Immature natural killer cell (primary cell): Measurements from ENCODE around the gene PLA2G6. TPM values are rescaled to one million over a fixed set of nuclear protein-coding genes. Genes with fewer than 3 reads are reported as not detected.

Experiments
- DNase-seq, 3 donors: peaks; one replicate each; pipeline ENCODE4 v3.0.0; 2022; ENCODE audit warnings: mixed read lengths in 1 of 3
- H3K27ac Mint-ChIP-seq, 6 donors: one replicate each; pipeline ENCODE4 v1.8.0; 2020; ENCODE audit warnings: mixed read lengths in 6 of 6, mild to moderate bottlenecking in 5 of 6, inconsistent platforms in 4 of 6, moderate library complexity in 3 of 6
- H3K27me3 Mint-ChIP-seq, 3 donors: one replicate each; pipeline ENCODE4 v1.8.0; 2020 to 2021; ENCODE audit warnings: low read depth in 3 of 3, mild to moderate bottlenecking in 3 of 3, mixed read lengths in 3 of 3, moderate library complexity in 3 of 3, inconsistent platforms in 1 of 3
- H3K36me3 Mint-ChIP-seq, 3 donors: one replicate each; pipeline ENCODE4 v1.8.0; 2020; ENCODE audit warnings: mixed read lengths in 3 of 3, inconsistent platforms in 2 of 3, mild to moderate bottlenecking in 2 of 3
- H3K4me1 Mint-ChIP-seq, 2 donors: one replicate each; pipeline ENCODE4 v1.8.0; 2020; ENCODE audit warnings: inconsistent platforms in 2 of 2, mild to moderate bottlenecking in 2 of 2, mixed read lengths in 2 of 2, moderate library complexity in 1 of 2
- H3K4me3 Mint-ChIP-seq, 5 donors: one replicate each; pipeline ENCODE4 v1.8.0; 2020; ENCODE audit warnings: mild to moderate bottlenecking in 5 of 5, mixed read lengths in 5 of 5, inconsistent platforms in 3 of 5, moderate library complexity in 3 of 5
- H3K9me3 Mint-ChIP-seq, 6 donors: one replicate each; pipeline ENCODE4 v1.8.0; 2020; ENCODE audit warnings: mild to moderate bottlenecking in 6 of 6, mixed read lengths in 6 of 6, inconsistent platforms in 4 of 6, moderate library complexity in 3 of 6
- polyA plus RNA-seq, 3 donors: library from polyadenylated mRNA; unstranded; fragments of 300-500 nt; fragmentation: Illumina TruSeq; gene quantifications; one replicate each; pipeline ENCODE4 v1.2.3, GENCODE V29; 2021

Gene PLA2G6
- polyA plus RNA-seq, 3 donors from 2014 or later: 3.3 to 11.4 (median 4.2) TPM

- Mint-ChIP-seq H3K36me3 (peaks cover 10 to 34% (median 19%) of the 10 kb centered on the region in 3 donors), H3K4me1 (peaks cover 5 to 7% of the 10 kb centered on the region in 2 donors), H3K4me3 (no peak overlapping the region), H3K27me3 (no peaks in the 10 kb centered on the region), H3K9me3 (no peaks in the 10 kb centered on the region), H3K27ac (peak overlapping the region in 1 of 6 donors; percentile 1)
- DNase-seq: no peak
These were observed 118.8 kb downstream of the PLA2G6 start for GRCh38 chr22:38062791-38063190.

Other genes starting within 250 kb of the PLA2G6 start
- not detected for gene C22orf23, start 228.2 kb downstream of the PLA2G6 start, polyA plus RNA-seq
- 100 to 1,000 TPM; 181 to 275 (median 203) TPM for gene POLR2F, start 228.1 kb downstream of the PLA2G6 start, polyA plus RNA-seq
- not detected for gene SOX10, start 197.3 kb downstream of the PLA2G6 start, polyA plus RNA-seq
- 10 to 100 TPM in 1 of 3 donors, 1 to 10 TPM in 1, under 1 TPM in 1; 0.12 to 11.1 (median 6.0) TPM for gene PICK1, start 124.4 kb downstream of the PLA2G6 start, polyA plus RNA-seq
- gene SLC16A8, start 97.6 kb downstream of the PLA2G6 start, polyA plus RNA-seq: under 1 TPM in 1 of 3 donors, not detected in 2; 0.42 TPM
- under 1 TPM in 1 of 3 donors, not detected in 2; 0.21 TPM for gene BAIAP2L2, start 71.1 kb downstream of the PLA2G6 start, polyA plus RNA-seq
- gene MAFF, start 20.2 kb upstream of the PLA2G6 start, polyA plus RNA-seq: 10 to 100 TPM in 2 of 3 donors, 1 to 10 TPM in 1; 8.1 to 20.8 (median 15.2) TPM
- 10 to 100 TPM; 12.1 to 50.7 (median 30.3) TPM for gene TMEM184B, start 91.2 kb upstream of the PLA2G6 start, polyA plus RNA-seq
- 10 to 100 TPM in 1 of 3 donors, 1 to 10 TPM in 2; 7.5 to 12.1 (median 8.6) TPM for gene CSNK1E, start 135.6 kb upstream of the PLA2G6 start, polyA plus RNA-seq